H9 (cell line): Measurements from ENCODE around the gene KCND1. TPM values are rescaled to one million over a fixed set of nuclear protein-coding genes. Genes with fewer than 3 reads are reported as not detected.

Experiments
- DNase-seq: peaks from one replicate; pipeline ENCODE4 v3.0.0-alpha.2; 2017
- H2AFZ ChIP-seq: one replicate; pipeline ENCODE4 v1.6.1; 2013; ENCODE audit warnings: mild to moderate bottlenecking, low read length, control low read depth, moderate library complexity
- H2AK5ac ChIP-seq: 2 replicates; pipeline ENCODE4 v1.6.1; 2013; ENCODE audit warnings: low read length, control low read depth, mixed read lengths; ENCODE audit not compliant: insufficient read length
- H2BK120ac ChIP-seq: one replicate; pipeline ENCODE4 v1.6.1; 2013; ENCODE audit warnings: low read depth, mild to moderate bottlenecking, low read length, control low read depth, inconsistent platforms; ENCODE audit not compliant: poor library complexity, severe bottlenecking
- H2BK12ac ChIP-seq: 2 replicates; pipeline ENCODE4 v1.6.1; 2013; ENCODE audit warnings: low read length, control low read depth, mixed read lengths, low read depth; ENCODE audit not compliant: insufficient read length
- H2BK15ac ChIP-seq: 2 replicates; pipeline ENCODE4 v1.6.1; 2013; ENCODE audit warnings: low read depth, low read length, control low read depth
- H2BK20ac ChIP-seq: one replicate; pipeline ENCODE4 v1.6.1; 2013; ENCODE audit warnings: low read depth, mild to moderate bottlenecking, low read length, control low read depth, inconsistent platforms; ENCODE audit not compliant: poor library complexity, severe bottlenecking
- H2BK5ac ChIP-seq: 2 replicates; pipeline ENCODE4 v1.6.1; 2013; ENCODE audit warnings: low read length, control low read depth, mixed read lengths; ENCODE audit not compliant: insufficient read length
- H3K14ac ChIP-seq: 2 replicates; pipeline ENCODE4 v1.6.1; 2013; ENCODE audit warnings: low read length, control low read depth; ENCODE audit not compliant: insufficient read depth
- H3K18ac ChIP-seq: 2 replicates; pipeline ENCODE4 v1.6.1; 2013; ENCODE audit warnings: low read depth, mild to moderate bottlenecking, mixed read lengths, low read length, control low read depth; ENCODE audit not compliant: insufficient read length
- H3K23ac ChIP-seq: 2 replicates; pipeline ENCODE4 v1.6.1; 2013; ENCODE audit warnings: low read length, control low read depth, mixed read lengths, low read depth; ENCODE audit not compliant: insufficient read length
- H3K23me2 ChIP-seq: 2 replicates; pipeline ENCODE4 v1.6.1; 2013; ENCODE audit warnings: low read depth, mild to moderate bottlenecking, mixed read lengths, low read length, control low read depth; ENCODE audit not compliant: insufficient read length, poor library complexity, severe bottlenecking
- H3K27ac ChIP-seq: 2 replicates; pipeline ENCODE4 v1.5.1; 2013; ENCODE audit warnings: low read length, control low read depth, mixed read lengths, low read depth; ENCODE audit not compliant: insufficient read length
- H3K27me3 ChIP-seq: 2 replicates; pipeline ENCODE4 v1.6.1; 2013; ENCODE audit warnings: low read length, control low read depth, inconsistent platforms; ENCODE audit not compliant: insufficient read depth
- H3K4ac ChIP-seq: 2 replicates; pipeline ENCODE4 v1.6.1; 2013; ENCODE audit warnings: low read depth, mild to moderate bottlenecking, control low read depth, inconsistent platforms, low read length, moderate library complexity
- H3K4me1 ChIP-seq: 2 replicates; pipeline ENCODE4 v1.6.1; 2013; ENCODE audit warnings: low read length, control low read depth, inconsistent platforms; ENCODE audit not compliant: insufficient read depth
- H3K4me2 ChIP-seq: 2 replicates; pipeline ENCODE4 v1.6.1; 2013; ENCODE audit warnings: low read length, control low read depth, mixed read lengths; ENCODE audit not compliant: insufficient read length, insufficient read depth
- H3K56ac ChIP-seq: 2 replicates; pipeline ENCODE4 v1.6.1; 2013; ENCODE audit warnings: low read depth, mild to moderate bottlenecking, mixed read lengths, low read length, control low read depth; ENCODE audit not compliant: insufficient read length
- H3K79me1 ChIP-seq: 2 replicates; pipeline ENCODE4 v1.6.1; 2013; ENCODE audit warnings: low read depth, mild to moderate bottlenecking, moderate library complexity, low read length, control low read depth, inconsistent platforms; ENCODE audit not compliant: insufficient read depth, poor library complexity, severe bottlenecking
- H3K79me2 ChIP-seq: 2 replicates; pipeline ENCODE4 v1.6.1; 2013; ENCODE audit warnings: low read length, control low read depth, inconsistent platforms; ENCODE audit not compliant: insufficient read depth
- H3K9ac ChIP-seq: 2 replicates; pipeline ENCODE4 v1.6.1; 2013; ENCODE audit warnings: low read length, control low read depth, mixed read lengths; ENCODE audit not compliant: insufficient read length; ENCODE audit errors: extremely low read depth
- H3K9me3 ChIP-seq: one replicate; pipeline ENCODE4 v1.6.1; 2013; ENCODE audit warnings: low read depth, low read length, inconsistent platforms; ENCODE audit not compliant: control insufficient read depth
- H3T11ph ChIP-seq: one replicate; pipeline ENCODE4 v1.6.1; 2013; ENCODE audit warnings: mild to moderate bottlenecking, low read length, control low read depth, inconsistent platforms
- H4K20me1 ChIP-seq: one replicate; pipeline ENCODE4 v1.6.1; 2013; ENCODE audit not compliant: control insufficient read depth, insufficient read length, insufficient read depth
- H4K5ac ChIP-seq: 2 replicates; pipeline ENCODE4 v1.6.1; 2013; ENCODE audit warnings: low read depth, mild to moderate bottlenecking, mixed read lengths, low read length, control low read depth; ENCODE audit not compliant: insufficient read length
- H4K8ac ChIP-seq: replicated peaks from 2 replicates; pipeline ENCODE4 v1.6.1; 2013; ENCODE audit warnings: low read length, control low read depth, mixed read lengths, low read depth; ENCODE audit not compliant: insufficient read length
- H4K91ac ChIP-seq: 2 replicates; pipeline ENCODE4 v1.6.1; 2013; ENCODE audit warnings: low read depth, mild to moderate bottlenecking, moderate library complexity, mixed read lengths, low read length, control low read depth; ENCODE audit not compliant: insufficient read length
- H3K27ac Mint-ChIP-seq, 3 experiments: 2 replicates in 2 of 3; 3 replicates in 1 of 3; pipeline ENCODE4 v1.8.0; 2020 to 2021; ENCODE audit warnings: mixed read lengths in 3 of 3, mild to moderate bottlenecking in 1 of 3, moderate library complexity in 1 of 3
- H3K27me3 Mint-ChIP-seq: 2 replicates; pipeline ENCODE4 v1.8.0; 2021; ENCODE audit warnings: low read depth, mild to moderate bottlenecking, moderate library complexity, mixed read lengths
- H3K36me3 Mint-ChIP-seq, 3 experiments: 2 replicates in 2 of 3; 3 replicates in 1 of 3; pipeline ENCODE4 v1.8.0; 2020 to 2021; ENCODE audit warnings: low read depth in 3 of 3, mixed read lengths in 3 of 3; ENCODE audit not compliant: insufficient read depth in 1 of 3
- H3K4me1 Mint-ChIP-seq, 2 experiments: 2 replicates each; pipeline ENCODE4 v1.8.0; 2020; ENCODE audit warnings: mixed read lengths in 2 of 2
- H3K4me3 Mint-ChIP-seq, 2 experiments: 2 replicates in 1 of 2; 3 replicates in 1 of 2; pipeline ENCODE4 v1.8.0; 2020 to 2021; ENCODE audit warnings: mild to moderate bottlenecking in 2 of 2, mixed read lengths in 2 of 2, moderate library complexity in 1 of 2
- H3K9me3 Mint-ChIP-seq, 2 experiments: 2 replicates in 1 of 2; 3 replicates in 1 of 2; pipeline ENCODE4 v1.8.0; 2020; ENCODE audit warnings: mild to moderate bottlenecking in 2 of 2, mixed read lengths in 2 of 2, moderate library complexity in 1 of 2
- WGBS: extraction: QIAGEN DNeasy Blood & Tissue Kit; methylation state at CpG from one replicate; pipeline ENCODE4 v1.1.7; 2013; ENCODE audit warnings: missing lambda C conversion rate, low lambda C conversion rate, mixed read lengths; ENCODE audit not compliant: insufficient read length; ENCODE audit errors: extremely low coverage; 5-methylcytosine and 5-hydroxymethylcytosine counted together
- total RNA-seq: library from RNA; stranded (reverse); gene quantifications from 2 replicates; pipeline ENCODE4 v1.2.1, GENCODE V29; 2021
- TF ChIP-seq, protein P1 (sequence below): fragments of 200-600 bp; sonication (generic); conservative IDR thresholded peaks from 3 replicates; pipeline ENCODE4 v1.8.0; 2021; ENCODE audit warnings: antibody characterized with exemption, mild to moderate bottlenecking

KCND1 gene
- total RNA-seq, 1 experiment from 2014 or later, result 5.7 TPM

DNA sequence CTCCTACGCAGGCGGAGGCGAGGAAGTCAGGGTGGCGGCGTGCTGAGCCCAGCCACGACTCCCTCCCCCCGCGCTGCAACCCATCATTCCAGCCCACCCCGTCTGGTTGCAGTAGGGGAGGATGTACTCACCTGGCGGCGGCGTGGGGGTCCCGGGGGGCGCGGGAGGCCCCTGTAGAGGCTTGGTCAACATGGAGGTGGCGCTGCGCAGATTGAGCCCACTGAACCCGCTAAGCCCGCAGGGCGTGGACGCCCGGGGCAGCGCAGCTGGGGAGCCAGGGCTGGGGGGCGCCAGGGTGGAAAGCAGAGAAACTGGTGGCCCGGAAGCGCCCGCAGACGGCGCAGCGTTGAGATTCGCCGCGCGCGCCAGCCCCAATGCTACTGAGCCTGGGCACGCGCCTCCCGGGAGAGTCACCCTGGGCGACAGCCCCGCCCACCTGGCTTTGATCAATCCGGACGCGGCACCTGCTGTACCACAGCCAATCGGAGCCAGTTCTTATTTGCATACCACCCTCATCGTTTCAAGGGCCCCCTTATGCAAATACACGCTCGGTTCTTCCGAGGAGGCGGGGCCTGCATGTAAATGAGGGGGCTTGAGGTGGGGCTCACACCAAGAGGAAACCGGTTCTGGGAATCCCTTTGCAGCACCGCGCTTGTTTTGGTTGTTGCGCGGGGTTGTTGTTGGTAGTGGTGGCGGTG, 52.9 kb downstream of the KCND1 start, which contains the start of gene PIM2:
Gene PIM2 (minus strand): TSS at position 382 of the 698 bp plus-strand sequence. CDS start 190 bp downstream, at position 192.
- Mint-ChIP-seq H3K4me1 (peaks cover 26 to 45% of the 10 kb centered on the region in 2 experiments), H3K9me3 (peaks cover 68 to 78% of the 10 kb centered on the region in 2 experiments), H3K27ac (peak within 1 kb of the TSS; percentile 97), H3K4me3 (peak within 1 kb of the TSS; percentile 95 to 99), H3K36me3 (peaks cover 53 to 67% (median 57%) of the 10 kb centered on the region in 3 experiments), H3K27me3 (peaks cover 4% of the 10 kb centered on the region)
- H3K23me2 ChIP-seq, result no peaks in the 10 kb centered on the region
- H2AFZ ChIP-seq, result no peak within 1 kb of the TSS
- H3K4ac ChIP-seq, result no peak within 1 kb of the TSS; the same call in 1 of the 2 replicates
- peak within 1 kb of the TSS; percentile 97 for H3K9ac ChIP-seq
- no peaks in the 10 kb centered on the region for H3K27me3 ChIP-seq
- no peak within 1 kb of the TSS for H2BK15ac ChIP-seq
- no peaks in the 10 kb centered on the region for H3K9me3 ChIP-seq
- no peak within 1 kb of the TSS for H2AK5ac ChIP-seq
- H2BK5ac ChIP-seq, result peak within 1 kb of the TSS; percentile 83
- H2BK12ac ChIP-seq, result peak within 1 kb of the TSS; percentile 13
- peak within 1 kb of the TSS; percentile 86 for H4K91ac ChIP-seq
- H3K56ac ChIP-seq, result peak within 1 kb of the TSS; percentile 30
- peak within 1 kb of the TSS; percentile 87 for H3K4me2 ChIP-seq
- H3K18ac ChIP-seq, result peak within 1 kb of the TSS; percentile 76
- peak within 1 kb of the TSS; percentile 39 for H3K27ac ChIP-seq
- peak; percentile 95 for DNase-seq
- peak within 1 kb of the TSS; percentile 75 for H3K14ac ChIP-seq
- H3K79me2 ChIP-seq, result peaks cover 30% of the 10 kb centered on the region
- no peak within 1 kb of the TSS for H4K8ac ChIP-seq
- no peak within 1 kb of the TSS for H2BK120ac ChIP-seq
- no peak within 1 kb of the TSS for H3T11ph ChIP-seq
- peak within 1 kb of the TSS; percentile 76 for H4K5ac ChIP-seq
- TF ChIP-seq, protein P1, sequence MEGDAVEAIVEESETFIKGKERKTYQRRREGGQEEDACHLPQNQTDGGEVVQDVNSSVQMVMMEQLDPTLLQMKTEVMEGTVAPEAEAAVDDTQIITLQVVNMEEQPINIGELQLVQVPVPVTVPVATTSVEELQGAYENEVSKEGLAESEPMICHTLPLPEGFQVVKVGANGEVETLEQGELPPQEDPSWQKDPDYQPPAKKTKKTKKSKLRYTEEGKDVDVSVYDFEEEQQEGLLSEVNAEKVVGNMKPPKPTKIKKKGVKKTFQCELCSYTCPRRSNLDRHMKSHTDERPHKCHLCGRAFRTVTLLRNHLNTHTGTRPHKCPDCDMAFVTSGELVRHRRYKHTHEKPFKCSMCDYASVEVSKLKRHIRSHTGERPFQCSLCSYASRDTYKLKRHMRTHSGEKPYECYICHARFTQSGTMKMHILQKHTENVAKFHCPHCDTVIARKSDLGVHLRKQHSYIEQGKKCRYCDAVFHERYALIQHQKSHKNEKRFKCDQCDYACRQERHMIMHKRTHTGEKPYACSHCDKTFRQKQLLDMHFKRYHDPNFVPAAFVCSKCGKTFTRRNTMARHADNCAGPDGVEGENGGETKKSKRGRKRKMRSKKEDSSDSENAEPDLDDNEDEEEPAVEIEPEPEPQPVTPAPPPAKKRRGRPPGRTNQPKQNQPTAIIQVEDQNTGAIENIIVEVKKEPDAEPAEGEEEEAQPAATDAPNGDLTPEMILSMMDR, result no peak
- H3K23ac ChIP-seq, result no peak within 1 kb of the TSS
- no peak within 1 kb of the TSS for H2BK20ac ChIP-seq
- peaks cover 4% of the 10 kb centered on the region for H3K79me1 ChIP-seq
- H4K20me1 ChIP-seq, result peaks cover 2% of the 10 kb centered on the region
- WGBS, result no CpG with 5 or more reads among the region's 55 CpGs
- peaks cover 11% of the 10 kb centered on the region; the same call in 1 of the 2 replicates for H3K4me1 ChIP-seq
